ENCODE results near the gene DTYMK.

DNA sequence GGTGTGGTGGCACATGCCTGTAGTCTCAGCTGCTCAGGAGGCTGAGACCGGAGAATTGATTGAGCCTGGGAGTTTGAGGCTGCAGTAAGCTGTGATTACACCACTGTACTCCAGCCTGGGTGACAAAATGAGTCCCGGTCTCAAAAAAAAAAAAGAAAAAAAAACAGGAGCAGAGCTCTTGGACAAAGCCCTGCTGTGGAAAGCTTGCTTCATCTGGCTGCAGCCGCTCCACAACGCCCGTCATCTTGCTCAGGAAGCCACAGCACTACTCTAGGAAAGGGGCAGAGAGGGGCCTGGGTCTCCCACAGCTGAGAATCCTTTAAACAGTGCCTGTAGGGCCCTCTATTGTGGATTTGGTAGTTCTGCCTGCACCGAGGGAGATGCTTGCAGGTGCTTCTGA is 38.2 kb downstream of the DTYMK start:
- TF ChIP-seq POLR2A (IDR thresholded peaks at IDR 0.05; ENCODE audit: low read depth, low read length) = no peak
- TF ChIP-seq PAX5 (IDR thresholded peaks at IDR 0.05; ENCODE audit: insufficient read depth, low read length, severe bottlenecking) = no peak
- no peak for TF ChIP-seq POLR2AphosphoS5 (IDR thresholded peaks at IDR 0.05; ENCODE audit: low read depth, low read length)
